Measurements from ENCODE around the gene CDH8.

CDH8 gene

DNA sequence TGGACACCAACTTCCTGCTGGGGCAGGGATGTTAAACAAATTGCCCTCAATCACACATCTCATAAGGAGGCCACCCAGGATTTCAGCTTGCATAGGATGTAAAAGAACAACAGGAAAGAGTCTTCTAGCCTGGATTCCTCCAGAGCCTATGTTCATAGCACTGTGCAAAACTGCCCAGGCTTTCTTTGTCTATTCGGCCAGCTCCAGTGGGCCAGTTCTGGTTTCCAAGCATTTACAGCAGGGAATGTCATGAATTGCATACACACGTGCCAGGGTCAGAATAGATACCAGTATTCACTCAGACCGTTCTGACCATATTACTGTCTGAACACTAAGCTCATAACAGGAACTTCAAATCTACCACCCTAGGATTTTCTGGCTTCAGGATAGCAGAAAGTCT, 273.2 kb downstream of the CDH8 start:
- no peaks in the 10 kb centered on the region for H3K4me1 ChIP-seq (ENCODE audit: control insufficient read depth in 1 of 2, insufficient read depth in 2 of 2, low read length in 2 of 2)
- no peak overlapping the region for H2BK12ac ChIP-seq (ENCODE audit: low read length)
- H3K23ac ChIP-seq (ENCODE audit: low read length) = no peak overlapping the region
- H3K4me3 ChIP-seq (ENCODE audit: low read depth, low read length) = no peak overlapping the region
- no peak overlapping the region for H2BK120ac ChIP-seq (ENCODE audit: insufficient read depth, low read length, poor library complexity)
- DNase-seq = no peak
- H4K12ac ChIP-seq (ENCODE audit: low read depth, low read length) = no peak overlapping the region
- H3K27me3 ChIP-seq (ENCODE audit: insufficient read depth, low read length) = no peaks in the 10 kb centered on the region
- no peak overlapping the region for H2AFZ ChIP-seq (ENCODE audit: insufficient read depth, low read length, poor library complexity)
- H3K36me3 ChIP-seq (ENCODE audit: control insufficient read depth in 1 of 2, insufficient read depth in 2 of 2, low read length in 2 of 2) = no peaks in the 10 kb centered on the region
- H4K91ac ChIP-seq (ENCODE audit: low read depth, low read length) = no peak overlapping the region
- H3K4ac ChIP-seq (ENCODE audit: low read depth, low read length) = no peak overlapping the region
- H4K8ac ChIP-seq (ENCODE audit: low read depth, low read length) = no peak overlapping the region
- H2AK5ac ChIP-seq (ENCODE audit: low read length) = no peak overlapping the region
- no peak overlapping the region for H2BK5ac ChIP-seq (ENCODE audit: low read depth, low read length, poor library complexity)
- H3K9me3 ChIP-seq (ENCODE audit: insufficient read depth, low read depth, low read length) = no peaks in the 10 kb centered on the region
- no peak overlapping the region for H3K4me2 ChIP-seq (ENCODE audit: low read length)
- no peak overlapping the region for H3K9ac ChIP-seq (ENCODE audit: low read length)
- no peaks in the 10 kb centered on the region for H3K79me1 ChIP-seq (ENCODE audit: low read length)
- no peaks in the 10 kb centered on the region for H3K79me2 ChIP-seq (ENCODE audit: control insufficient read depth, insufficient read depth, low read length, poor library complexity)
- H3K27ac ChIP-seq (ENCODE audit: low read depth, low read length) = no peak overlapping the region
- H3K18ac ChIP-seq (ENCODE audit: low read length) = no peak overlapping the region
- H3K14ac ChIP-seq (ENCODE audit: low read length) = no peak overlapping the region
- no CpG with 5 or more reads among the region's 3 CpGs for WGBS (ENCODE audit: extremely low coverage, insufficient coverage, insufficient read length)

DNA sequence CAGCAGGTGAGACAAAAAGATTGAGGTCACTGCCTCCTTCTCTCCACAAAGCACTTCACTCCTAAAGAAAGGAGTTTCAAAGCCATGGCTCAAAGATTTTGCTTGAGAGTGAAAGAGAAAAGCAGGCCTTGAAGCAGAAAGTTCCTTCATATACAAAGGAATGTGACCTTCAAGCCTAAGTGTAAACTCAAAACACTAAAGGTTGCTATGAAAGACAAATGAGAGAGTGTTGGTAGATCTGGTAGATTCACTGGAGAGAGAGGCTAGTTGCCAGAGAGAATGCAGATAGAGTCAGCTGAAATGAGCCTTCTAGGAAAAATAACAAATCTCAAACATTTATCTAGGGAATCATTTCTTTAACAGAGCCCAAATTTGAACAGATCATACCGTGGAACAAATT, 305.2 kb downstream of the CDH8 start:
- Histone ChIP-seq H4K12ac (ENCODE audit: low read depth, low read length) (no peak overlapping the region), H3K18ac (ENCODE audit: low read length) (no peak overlapping the region), H3K27ac (ENCODE audit: low read depth, low read length) (no peak overlapping the region), H3K9ac (ENCODE audit: low read length) (no peak overlapping the region), H3K14ac (ENCODE audit: low read length) (no peak overlapping the region), H3K9me3 (ENCODE audit: insufficient read depth, low read depth, low read length) (no peaks in the 10 kb centered on the region), H3K4me2 (ENCODE audit: low read length) (no peak overlapping the region), H3K27me3 (ENCODE audit: insufficient read depth, low read length) (no peaks in the 10 kb centered on the region), H4K91ac (ENCODE audit: low read depth, low read length) (no peak overlapping the region), H2BK12ac (ENCODE audit: low read length) (no peak overlapping the region), H2BK5ac (ENCODE audit: low read depth, low read length, poor library complexity) (no peak overlapping the region), H3K4ac (ENCODE audit: low read depth, low read length) (no peak overlapping the region), H3K79me1 (ENCODE audit: low read length) (no peaks in the 10 kb centered on the region), H2AK5ac (ENCODE audit: low read length) (no peak overlapping the region), H3K23ac (ENCODE audit: low read length) (no peak overlapping the region), H3K4me3 (ENCODE audit: low read depth, low read length) (no peak overlapping the region), H3K79me2 (ENCODE audit: control insufficient read depth, insufficient read depth, low read length, poor library complexity) (no peaks in the 10 kb centered on the region), H3K4me1 (ENCODE audit: control insufficient read depth in 1 of 2, insufficient read depth in 2 of 2, low read length in 2 of 2) (no peaks in the 10 kb centered on the region), H3K36me3 (ENCODE audit: control insufficient read depth in 1 of 2, insufficient read depth in 2 of 2, low read length in 2 of 2) (no peaks in the 10 kb centered on the region), H2BK120ac (ENCODE audit: insufficient read depth, low read length, poor library complexity) (no peak overlapping the region), H2AFZ (ENCODE audit: insufficient read depth, low read length, poor library complexity) (no peak overlapping the region), H4K8ac (ENCODE audit: low read depth, low read length) (no peak overlapping the region)
- no CpG with 5 or more reads among the region's 1 CpG for WGBS (ENCODE audit: extremely low coverage, insufficient coverage, insufficient read length)
- DNase-seq = no peak

DNA sequence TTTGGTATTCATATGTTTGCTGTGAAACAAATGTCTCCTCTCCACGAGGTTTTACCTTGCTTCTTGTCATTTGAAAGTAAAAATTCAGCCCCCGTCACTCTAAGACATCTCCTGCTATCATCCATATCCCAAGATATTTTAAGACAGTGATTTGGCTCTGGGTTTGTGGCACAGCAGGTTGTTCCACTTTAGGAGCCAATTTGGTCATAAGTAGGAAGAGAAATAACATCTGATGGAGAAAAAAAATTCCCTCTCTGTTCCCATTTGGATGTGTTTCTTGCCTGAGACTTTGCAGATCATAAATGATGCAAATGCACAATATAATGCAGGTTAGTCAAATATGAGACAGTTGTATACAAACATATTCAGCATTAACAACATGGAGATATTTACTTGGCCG, 309.5 kb downstream of the CDH8 start:
- WGBS (ENCODE audit: extremely low coverage, insufficient coverage, insufficient read length) = no CpG with 5 or more reads among the region's 3 CpGs
- H3K4me2 ChIP-seq (ENCODE audit: low read length) = no peak overlapping the region
- no peak overlapping the region for H3K14ac ChIP-seq (ENCODE audit: low read length)
- no peaks in the 10 kb centered on the region for H3K79me2 ChIP-seq (ENCODE audit: control insufficient read depth, insufficient read depth, low read length, poor library complexity)
- no peak overlapping the region for H4K8ac ChIP-seq (ENCODE audit: low read depth, low read length)
- no peak for DNase-seq
- H2BK12ac ChIP-seq (ENCODE audit: low read length) = no peak overlapping the region
- H2BK120ac ChIP-seq (ENCODE audit: insufficient read depth, low read length, poor library complexity) = no peak overlapping the region
- no peak overlapping the region for H3K23ac ChIP-seq (ENCODE audit: low read length)
- H2AK5ac ChIP-seq (ENCODE audit: low read length) = no peak overlapping the region
- no peak overlapping the region for H4K91ac ChIP-seq (ENCODE audit: low read depth, low read length)
- no peaks in the 10 kb centered on the region for H3K36me3 ChIP-seq (ENCODE audit: control insufficient read depth in 1 of 2, insufficient read depth in 2 of 2, low read length in 2 of 2)
- no peak overlapping the region for H3K4ac ChIP-seq (ENCODE audit: low read depth, low read length)
- no peaks in the 10 kb centered on the region for H3K4me1 ChIP-seq (ENCODE audit: control insufficient read depth in 1 of 2, insufficient read depth in 2 of 2, low read length in 2 of 2)
- no peak overlapping the region for H4K12ac ChIP-seq (ENCODE audit: low read depth, low read length)
- H3K9ac ChIP-seq (ENCODE audit: low read length) = no peak overlapping the region
- no peaks in the 10 kb centered on the region for H3K79me1 ChIP-seq (ENCODE audit: low read length)
- H2AFZ ChIP-seq (ENCODE audit: insufficient read depth, low read length, poor library complexity) = no peak overlapping the region
- H3K18ac ChIP-seq (ENCODE audit: low read length) = no peak overlapping the region
- H3K4me3 ChIP-seq (ENCODE audit: low read depth, low read length) = no peak overlapping the region
- H3K9me3 ChIP-seq (ENCODE audit: insufficient read depth, low read depth, low read length) = no peaks in the 10 kb centered on the region
- no peaks in the 10 kb centered on the region for H3K27me3 ChIP-seq (ENCODE audit: insufficient read depth, low read length)
- no peak overlapping the region for H3K27ac ChIP-seq (ENCODE audit: low read depth, low read length)
- no peak overlapping the region for H2BK5ac ChIP-seq (ENCODE audit: low read depth, low read length, poor library complexity)

DNA sequence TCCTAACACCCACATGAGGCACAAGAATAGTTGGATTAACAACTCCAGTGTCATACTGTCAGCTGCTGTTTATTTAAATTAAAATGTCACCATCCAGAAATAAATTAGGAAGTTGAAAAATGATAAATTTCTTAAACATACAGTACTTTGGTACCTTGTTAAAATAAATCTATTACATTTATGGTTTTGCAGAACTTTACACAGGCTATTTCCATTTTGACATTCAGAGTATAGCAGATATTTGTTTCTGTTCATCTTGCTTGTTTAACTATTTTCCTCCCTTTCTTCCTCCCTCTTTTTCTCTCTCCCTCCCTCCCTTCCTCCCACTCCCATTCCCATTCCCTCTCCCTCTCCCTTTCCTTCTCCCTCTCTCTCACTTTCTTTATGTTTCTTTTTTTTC, 310.1 kb downstream of the CDH8 start:
- H3K36me3 ChIP-seq (ENCODE audit: control insufficient read depth in 1 of 2, insufficient read depth in 2 of 2, low read length in 2 of 2) = no peaks in the 10 kb centered on the region
- no peak for DNase-seq
- no peak overlapping the region for H3K14ac ChIP-seq (ENCODE audit: low read length)
- H3K18ac ChIP-seq (ENCODE audit: low read length) = no peak overlapping the region
- no peak overlapping the region for H3K4me3 ChIP-seq (ENCODE audit: low read depth, low read length)
- H2BK12ac ChIP-seq (ENCODE audit: low read length) = no peak overlapping the region
- H3K9me3 ChIP-seq (ENCODE audit: insufficient read depth, low read depth, low read length) = no peaks in the 10 kb centered on the region
- H3K9ac ChIP-seq (ENCODE audit: low read length) = no peak overlapping the region
- H2BK5ac ChIP-seq (ENCODE audit: low read depth, low read length, poor library complexity) = no peak overlapping the region
- H2BK120ac ChIP-seq (ENCODE audit: insufficient read depth, low read length, poor library complexity) = no peak overlapping the region
- H3K4me1 ChIP-seq (ENCODE audit: control insufficient read depth in 1 of 2, insufficient read depth in 2 of 2, low read length in 2 of 2) = no peaks in the 10 kb centered on the region
- no peaks in the 10 kb centered on the region for H3K27me3 ChIP-seq (ENCODE audit: insufficient read depth, low read length)
- H3K23ac ChIP-seq (ENCODE audit: low read length) = no peak overlapping the region
- H2AFZ ChIP-seq (ENCODE audit: insufficient read depth, low read length, poor library complexity) = no peak overlapping the region
- H4K12ac ChIP-seq (ENCODE audit: low read depth, low read length) = no peak overlapping the region
- H3K4ac ChIP-seq (ENCODE audit: low read depth, low read length) = no peak overlapping the region
- H3K4me2 ChIP-seq (ENCODE audit: low read length) = no peak overlapping the region
- no peak overlapping the region for H2AK5ac ChIP-seq (ENCODE audit: low read length)
- no peaks in the 10 kb centered on the region for H3K79me2 ChIP-seq (ENCODE audit: control insufficient read depth, insufficient read depth, low read length, poor library complexity)
- H4K91ac ChIP-seq (ENCODE audit: low read depth, low read length) = no peak overlapping the region
- H3K79me1 ChIP-seq (ENCODE audit: low read length) = no peaks in the 10 kb centered on the region
- H4K8ac ChIP-seq (ENCODE audit: low read depth, low read length) = no peak overlapping the region
- no peak overlapping the region for H3K27ac ChIP-seq (ENCODE audit: low read depth, low read length)

DNA sequence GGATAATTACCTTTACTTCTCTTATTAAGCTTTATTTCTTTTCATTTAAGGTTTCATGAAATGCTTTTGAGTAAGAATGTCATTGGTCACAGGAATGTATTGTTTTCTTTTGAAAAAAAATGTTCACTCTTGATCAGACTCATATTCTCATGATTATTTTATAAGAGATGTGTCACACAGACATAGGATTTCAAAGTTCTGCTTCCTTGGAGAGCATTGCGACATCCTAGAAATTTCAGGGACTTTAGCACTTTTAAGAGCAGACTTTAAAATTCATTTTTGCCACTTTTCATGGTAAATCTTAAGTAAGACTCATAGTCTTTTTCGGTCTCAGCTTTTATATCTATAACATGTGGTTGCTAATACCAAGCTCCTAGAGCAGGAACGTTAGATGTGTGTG, 314.7 kb downstream of the CDH8 start:
- no peak overlapping the region for H3K9ac ChIP-seq (ENCODE audit: low read length)
- H2AFZ ChIP-seq (ENCODE audit: insufficient read depth, low read length, poor library complexity) = no peak overlapping the region

More for the DNA sequence above, 314.7 kb downstream of the CDH8 start:
- Histone ChIP-seq H2AK5ac (ENCODE audit: low read length) (no peak overlapping the region), H2BK5ac (ENCODE audit: low read depth, low read length, poor library complexity) (no peak overlapping the region), H3K27ac (ENCODE audit: low read depth, low read length) (no peak overlapping the region), H3K9me3 (ENCODE audit: insufficient read depth, low read depth, low read length) (no peaks in the 10 kb centered on the region), H4K8ac (ENCODE audit: low read depth, low read length) (no peak overlapping the region), H2BK12ac (ENCODE audit: low read length) (no peak overlapping the region), H3K4me1 (ENCODE audit: control insufficient read depth in 1 of 2, insufficient read depth in 2 of 2, low read length in 2 of 2) (no peaks in the 10 kb centered on the region), H3K79me2 (ENCODE audit: control insufficient read depth, insufficient read depth, low read length, poor library complexity) (no peaks in the 10 kb centered on the region), H3K4ac (ENCODE audit: low read depth, low read length) (no peak overlapping the region), H3K18ac (ENCODE audit: low read length) (no peak overlapping the region), H3K27me3 (ENCODE audit: insufficient read depth, low read length) (no peaks in the 10 kb centered on the region), H4K91ac (ENCODE audit: low read depth, low read length) (no peak overlapping the region), H3K79me1 (ENCODE audit: low read length) (no peaks in the 10 kb centered on the region), H3K4me2 (ENCODE audit: low read length) (no peak overlapping the region), H3K23ac (ENCODE audit: low read length) (no peak overlapping the region), H4K12ac (ENCODE audit: low read depth, low read length) (no peak overlapping the region), H3K14ac (ENCODE audit: low read length) (no peak overlapping the region), H2BK120ac (ENCODE audit: insufficient read depth, low read length, poor library complexity) (no peak overlapping the region), H3K36me3 (ENCODE audit: control insufficient read depth in 1 of 2, insufficient read depth in 2 of 2, low read length in 2 of 2) (no peaks in the 10 kb centered on the region), H3K4me3 (ENCODE audit: low read depth, low read length) (no peak overlapping the region)
- DNase-seq = no peak
- no CpG with 5 or more reads among the region's 3 CpGs for WGBS (ENCODE audit: extremely low coverage, insufficient coverage, insufficient read length)
